Loucy (cell line): ENCODE data around the gene ZNF385B.

Experiments used
- H2AFZ ChIP-seq: fragments of 200-600 bp; sonication (generic); 2 replicates; pipeline ENCODE4 v1.6.0; 2016; ENCODE audit warnings: antibody characterized with exemption, mild to moderate bottlenecking, low read length, moderate library complexity
- H3F3A ChIP-seq: fragments of 200-600 bp; 2 replicates; pipeline ENCODE4 v1.6.0; 2016; ENCODE audit warnings: antibody characterized with exemption, low read depth, mild to moderate bottlenecking
- H3K27me3 ChIP-seq: fragments of 200-600 bp; sonication (generic); 2 replicates; pipeline ENCODE4 v1.6.1; 2014; ENCODE audit warnings: low read length, mild to moderate bottlenecking; ENCODE audit not compliant: insufficient read depth, poor library complexity, severe bottlenecking
- H3K36me3 ChIP-seq: fragments of 200-600 bp; sonication (generic); 2 replicates; pipeline ENCODE4 v1.6.1; 2016; ENCODE audit warnings: low read length; ENCODE audit not compliant: insufficient read depth
- H3K4me1 ChIP-seq: fragments of 200-600 bp; sonication (generic); 2 replicates; pipeline ENCODE4 v1.5.1; 2014; ENCODE audit warnings: low read length, mild to moderate bottlenecking; ENCODE audit not compliant: insufficient read depth, poor library complexity, severe bottlenecking
- H3K4me2 ChIP-seq: fragments of 200-600 bp; sonication (generic); 2 replicates; pipeline ENCODE4 v1.6.0; 2014; ENCODE audit warnings: antibody characterized with exemption, low read length, low read depth, mild to moderate bottlenecking; ENCODE audit not compliant: poor library complexity, severe bottlenecking
- H3K4me3 ChIP-seq: fragments of 200-600 bp; sonication (generic); 2 replicates; pipeline ENCODE4 v1.5.1; 2014; ENCODE audit warnings: low read length, mild to moderate bottlenecking, mixed read lengths; ENCODE audit not compliant: poor library complexity, severe bottlenecking
- H3K79me2 ChIP-seq: fragments of 200-600 bp; sonication (generic); 2 replicates; pipeline ENCODE4 v1.6.1; 2014; ENCODE audit warnings: low read length; ENCODE audit not compliant: insufficient read depth
- H3K9ac ChIP-seq: fragments of 200-600 bp; sonication (generic); 2 replicates; pipeline ENCODE4 v1.6.0; 2014; ENCODE audit warnings: mild to moderate bottlenecking, low read depth, low read length, moderate library complexity; ENCODE audit not compliant: poor library complexity, severe bottlenecking
- H3K9me2 ChIP-seq: fragments of 200-600 bp; sonication (generic); replicated peaks from 2 replicates; pipeline ENCODE4 v1.6.1; 2016; ENCODE audit warnings: low read depth, low read length, mixed read lengths
- H3K9me3 ChIP-seq: fragments of 200-600 bp; sonication (generic); 2 replicates; pipeline ENCODE4 v1.6.1; 2014; ENCODE audit warnings: mild to moderate bottlenecking, antibody characterized with exemption, low read length, low read depth; ENCODE audit not compliant: insufficient read depth
- H4K20me1 ChIP-seq: fragments of 200-600 bp; sonication (generic); 2 replicates; pipeline ENCODE4 v1.6.0; 2014; ENCODE audit warnings: antibody characterized with exemption, low read length, mild to moderate bottlenecking; ENCODE audit not compliant: insufficient read depth, poor library complexity, severe bottlenecking
- EZH2phosphoT487 ChIP-seq: fragments of 200-600 bp; IDR thresholded peaks from 2 replicates; pipeline ENCODE4 v1.6.1; 2018; ENCODE audit warnings: antibody characterized with exemption, mild to moderate bottlenecking, moderate library complexity, borderline replicate concordance
- TF ChIP-seq, protein P1 (sequence below): fragments of 200-600 bp; sonication (generic); conservative IDR thresholded peaks from 2 replicates; pipeline ENCODE4 v1.5.1; 2014; ENCODE audit warnings: mild to moderate bottlenecking, antibody characterized with exemption, low read length

ZNF385B gene

DNA sequence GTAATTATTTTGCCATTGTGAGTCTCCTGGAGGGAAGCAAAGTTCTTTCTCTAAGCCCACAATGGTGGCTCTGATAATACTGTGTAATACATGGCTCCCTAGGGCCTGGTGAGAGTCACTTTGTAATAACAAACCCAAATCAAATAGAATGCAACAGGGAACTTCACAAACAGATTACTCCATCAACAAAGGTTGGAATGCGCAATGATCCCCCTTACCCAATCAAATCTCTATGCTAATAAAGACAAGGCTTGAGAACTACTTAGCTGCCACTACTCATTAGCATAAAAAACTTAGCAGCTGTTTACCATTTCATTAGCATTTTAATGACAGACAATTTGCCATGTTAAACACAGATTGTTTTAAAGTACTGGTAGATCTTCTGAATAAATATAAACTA lies 311.2 kb downstream of the ZNF385B start:
- no peak for TF ChIP-seq EZH2phosphoT487
- TF ChIP-seq, protein P1, sequence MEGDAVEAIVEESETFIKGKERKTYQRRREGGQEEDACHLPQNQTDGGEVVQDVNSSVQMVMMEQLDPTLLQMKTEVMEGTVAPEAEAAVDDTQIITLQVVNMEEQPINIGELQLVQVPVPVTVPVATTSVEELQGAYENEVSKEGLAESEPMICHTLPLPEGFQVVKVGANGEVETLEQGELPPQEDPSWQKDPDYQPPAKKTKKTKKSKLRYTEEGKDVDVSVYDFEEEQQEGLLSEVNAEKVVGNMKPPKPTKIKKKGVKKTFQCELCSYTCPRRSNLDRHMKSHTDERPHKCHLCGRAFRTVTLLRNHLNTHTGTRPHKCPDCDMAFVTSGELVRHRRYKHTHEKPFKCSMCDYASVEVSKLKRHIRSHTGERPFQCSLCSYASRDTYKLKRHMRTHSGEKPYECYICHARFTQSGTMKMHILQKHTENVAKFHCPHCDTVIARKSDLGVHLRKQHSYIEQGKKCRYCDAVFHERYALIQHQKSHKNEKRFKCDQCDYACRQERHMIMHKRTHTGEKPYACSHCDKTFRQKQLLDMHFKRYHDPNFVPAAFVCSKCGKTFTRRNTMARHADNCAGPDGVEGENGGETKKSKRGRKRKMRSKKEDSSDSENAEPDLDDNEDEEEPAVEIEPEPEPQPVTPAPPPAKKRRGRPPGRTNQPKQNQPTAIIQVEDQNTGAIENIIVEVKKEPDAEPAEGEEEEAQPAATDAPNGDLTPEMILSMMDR: no peak
- Histone ChIP-seq H3K4me3 (no peak overlapping the region), H3K79me2 (no peaks in the 10 kb centered on the region)

DNA sequence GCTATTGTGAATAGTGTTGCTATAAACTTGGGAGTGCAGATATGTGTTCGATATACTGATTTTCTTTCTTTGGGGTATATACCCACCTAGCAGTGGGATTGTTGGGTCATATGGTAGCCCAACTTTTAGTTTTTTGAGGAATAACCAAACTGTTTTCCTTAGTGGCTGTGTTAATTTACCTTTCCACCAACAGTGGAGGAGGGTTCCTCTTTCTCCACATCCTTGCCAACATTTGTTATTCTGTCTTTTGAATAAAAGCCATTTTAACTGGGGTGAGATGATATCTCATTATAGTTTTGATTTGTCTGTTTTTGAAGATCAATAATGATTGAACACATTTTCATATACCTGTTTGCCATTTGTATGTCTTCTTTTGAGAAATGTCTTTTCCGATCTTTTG lies 314.8 kb downstream of the ZNF385B start:
- Histone ChIP-seq H3K36me3 (no peaks in the 10 kb centered on the region), H3K9ac (no peak overlapping the region), H3K4me1 (no peaks in the 10 kb centered on the region), H2AFZ (no peak overlapping the region), H3K27me3 (no peaks in the 10 kb centered on the region), H3K4me2 (no peak overlapping the region), H3K9me3 (no peaks in the 10 kb centered on the region), H3F3A (no peaks in the 10 kb centered on the region), H4K20me1 (no peaks in the 10 kb centered on the region), H3K4me3 (no peak overlapping the region), H3K79me2 (no peaks in the 10 kb centered on the region), H3K9me2 (no peaks in the 10 kb centered on the region)
- TF ChIP-seq, protein P1: no peak
- TF ChIP-seq EZH2phosphoT487: no peak

More for the DNA sequence above, 311.2 kb downstream of the ZNF385B start:
- no peak overlapping the region for H3K9ac ChIP-seq
- no peaks in the 10 kb centered on the region for H3K9me2 ChIP-seq
- no peaks in the 10 kb centered on the region for H3K4me1 ChIP-seq
- no peaks in the 10 kb centered on the region for H3K9me3 ChIP-seq
- H2AFZ ChIP-seq: no peak overlapping the region
- no peaks in the 10 kb centered on the region for H3K27me3 ChIP-seq
- H4K20me1 ChIP-seq: no peaks in the 10 kb centered on the region
- no peaks in the 10 kb centered on the region for H3F3A ChIP-seq
- H3K36me3 ChIP-seq: no peaks in the 10 kb centered on the region
- no peak overlapping the region for H3K4me2 ChIP-seq

DNA sequence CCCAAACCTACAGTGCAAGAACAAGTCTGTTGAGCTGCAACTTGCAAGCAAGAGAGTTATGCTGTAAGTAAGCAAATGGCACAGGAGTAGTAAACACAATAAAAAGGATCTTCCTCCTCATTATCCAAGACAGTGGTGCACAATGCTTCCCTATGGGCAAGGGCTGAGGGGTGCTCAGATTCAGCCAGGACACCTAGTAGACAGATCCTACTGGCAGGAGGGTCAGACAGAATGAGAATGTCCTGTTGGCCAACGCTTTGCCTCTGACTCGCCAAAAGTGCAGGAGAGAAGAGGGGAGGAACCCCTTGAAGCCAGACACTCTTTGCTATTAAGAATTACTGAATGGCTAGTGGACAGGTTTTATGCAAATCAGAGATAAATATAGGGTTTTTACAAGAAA lies 316.4 kb downstream of the ZNF385B start:
- Histone ChIP-seq H3K9me3 (no peaks in the 10 kb centered on the region), H3K9me2 (no peaks in the 10 kb centered on the region), H3F3A (no peaks in the 10 kb centered on the region), H3K79me2 (no peaks in the 10 kb centered on the region), H3K9ac (no peak overlapping the region), H3K4me3 (no peak overlapping the region), H4K20me1 (no peaks in the 10 kb centered on the region), H3K36me3 (no peaks in the 10 kb centered on the region), H3K4me2 (no peak overlapping the region), H2AFZ (no peak overlapping the region), H3K4me1 (no peaks in the 10 kb centered on the region), H3K27me3 (no peaks in the 10 kb centered on the region)
- TF ChIP-seq EZH2phosphoT487: no peak
- TF ChIP-seq, protein P1: no peak
